ENCODE measurements around the gene SRPK3.

DNA sequence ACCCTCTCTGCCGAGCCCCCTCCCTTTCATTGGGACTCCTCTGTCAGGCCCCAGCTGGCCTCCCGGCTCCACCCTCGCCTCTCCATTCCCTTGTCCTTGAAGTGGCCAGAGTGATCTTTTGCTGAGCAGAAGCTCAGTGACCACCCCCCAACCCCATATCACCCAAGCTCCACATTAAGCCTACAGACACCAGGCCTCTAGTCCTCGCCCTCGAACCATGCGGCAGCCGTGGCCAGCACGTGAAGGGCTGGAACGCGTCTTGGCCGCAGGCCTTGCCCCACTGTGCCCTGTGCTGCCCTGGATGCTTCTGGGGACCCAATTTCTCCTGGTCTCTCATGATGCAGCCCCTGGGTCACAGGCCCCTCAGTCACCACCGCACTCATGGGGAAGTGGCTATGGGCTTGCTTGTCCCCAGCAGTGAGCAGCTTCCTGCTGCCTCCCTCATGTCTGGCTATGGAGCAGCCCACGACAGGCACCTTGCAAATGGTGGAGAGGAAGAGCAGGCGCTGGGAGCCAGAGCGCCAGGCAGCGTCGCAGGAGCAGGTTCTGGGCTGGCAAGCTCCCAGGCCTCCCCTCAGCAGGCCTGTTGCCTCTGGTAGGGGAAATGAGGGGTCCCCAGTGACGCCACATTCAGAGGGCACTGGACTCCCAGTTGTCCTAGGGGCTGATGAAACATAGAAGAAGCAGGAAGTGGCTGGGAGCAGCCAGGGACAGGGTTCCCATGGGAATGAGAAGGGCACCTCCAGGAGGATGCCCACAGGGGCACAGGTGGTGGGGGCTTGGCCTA, 757 bp upstream of the SRPK3 start:
- TF ChIP-seq, protein P1, sequence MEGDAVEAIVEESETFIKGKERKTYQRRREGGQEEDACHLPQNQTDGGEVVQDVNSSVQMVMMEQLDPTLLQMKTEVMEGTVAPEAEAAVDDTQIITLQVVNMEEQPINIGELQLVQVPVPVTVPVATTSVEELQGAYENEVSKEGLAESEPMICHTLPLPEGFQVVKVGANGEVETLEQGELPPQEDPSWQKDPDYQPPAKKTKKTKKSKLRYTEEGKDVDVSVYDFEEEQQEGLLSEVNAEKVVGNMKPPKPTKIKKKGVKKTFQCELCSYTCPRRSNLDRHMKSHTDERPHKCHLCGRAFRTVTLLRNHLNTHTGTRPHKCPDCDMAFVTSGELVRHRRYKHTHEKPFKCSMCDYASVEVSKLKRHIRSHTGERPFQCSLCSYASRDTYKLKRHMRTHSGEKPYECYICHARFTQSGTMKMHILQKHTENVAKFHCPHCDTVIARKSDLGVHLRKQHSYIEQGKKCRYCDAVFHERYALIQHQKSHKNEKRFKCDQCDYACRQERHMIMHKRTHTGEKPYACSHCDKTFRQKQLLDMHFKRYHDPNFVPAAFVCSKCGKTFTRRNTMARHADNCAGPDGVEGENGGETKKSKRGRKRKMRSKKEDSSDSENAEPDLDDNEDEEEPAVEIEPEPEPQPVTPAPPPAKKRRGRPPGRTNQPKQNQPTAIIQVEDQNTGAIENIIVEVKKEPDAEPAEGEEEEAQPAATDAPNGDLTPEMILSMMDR (conservative IDR thresholded peaks at IDR 0.05) = no peak
- TF ChIP-seq EZH2 (IDR thresholded peaks at IDR 0.05; ENCODE audit: low read depth) = no peak

Data from PC-9 (cell line).